ENCODE results near the gene MSH5. TPM values are rescaled to one million over a fixed set of nuclear protein-coding genes. Genes with fewer than 3 reads are reported as not detected.

MSH5 gene
- total RNA-seq, 1 experiment from 2014 or later = 22.4 TPM

DNA sequence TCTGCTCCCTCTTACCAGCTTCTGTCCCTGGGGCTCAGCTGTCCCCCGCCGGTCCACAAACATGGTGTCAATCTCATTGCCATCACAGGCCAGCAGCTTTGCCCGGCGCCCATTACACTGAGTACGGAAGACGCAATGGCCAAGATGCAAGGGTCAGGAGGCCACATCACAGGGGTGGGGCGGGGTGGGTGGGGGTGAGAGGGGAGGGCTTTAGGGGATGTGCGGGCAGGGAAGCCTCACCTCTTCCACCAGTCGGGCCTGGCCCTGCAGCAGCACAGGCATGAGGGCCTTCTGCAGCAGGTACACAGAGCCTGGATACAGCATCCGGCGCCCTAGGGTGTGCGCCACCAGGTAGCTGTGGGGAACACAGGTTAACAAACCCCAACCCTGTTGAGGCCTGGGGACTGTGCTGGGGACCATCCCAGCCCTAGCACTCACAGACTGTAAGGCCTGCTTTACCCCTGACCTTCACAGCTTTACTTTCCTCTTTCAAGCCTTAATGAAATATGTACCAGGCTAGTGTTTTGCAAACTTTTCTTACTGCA is 48.2 kb upstream of the MSH5 start:
- no peaks in the 10 kb centered on the region for H3K27me3 Mint-ChIP-seq (ENCODE audit: low read depth)
- H3K36me3 Mint-ChIP-seq (ENCODE audit: insufficient read depth in 1 of 3, low read depth in 3 of 3) = peaks cover 9 to 61% (median 46%) of the 10 kb centered on the region in 3 experiments; a peak in 6 of 7 replicates
- no peaks in the 10 kb centered on the region for H3K23me2 ChIP-seq (ENCODE audit: insufficient read length, low read depth, low read length, poor library complexity, severe bottlenecking)

More for the DNA sequence above, 48.2 kb upstream of the MSH5 start:
- DNase-seq = no peak
- Histone ChIP-seq H4K20me1 (ENCODE audit: control insufficient read depth, insufficient read depth, insufficient read length) (no peaks in the 10 kb centered on the region), H2BK15ac (ENCODE audit: low read depth, low read length) (no peak overlapping the region), H3K27me3 (ENCODE audit: insufficient read depth, low read length) (no peaks in the 10 kb centered on the region), H2AFZ (ENCODE audit: low read length) (no peak overlapping the region), H3K23ac (ENCODE audit: insufficient read length, low read depth, low read length) (no peak overlapping the region), H2BK5ac (ENCODE audit: insufficient read length, low read length) (no peak overlapping the region), H3K14ac (ENCODE audit: insufficient read depth, low read length) (no peak overlapping the region), H3K9ac (ENCODE audit: extremely low read depth, insufficient read length, low read length) (no peak overlapping the region), H2AK5ac (ENCODE audit: insufficient read length, low read length) (no peak overlapping the region), H2BK20ac (ENCODE audit: low read depth, low read length, poor library complexity, severe bottlenecking) (no peak overlapping the region), H4K5ac (ENCODE audit: insufficient read length, low read depth, low read length) (no peak overlapping the region), H3K4me2 (ENCODE audit: insufficient read depth, insufficient read length, low read length) (no peak overlapping the region), H3K79me1 (ENCODE audit: insufficient read depth, low read depth, low read length, poor library complexity, severe bottlenecking) (no peaks in the 10 kb centered on the region), H4K8ac (replicated peaks; ENCODE audit: insufficient read length, low read depth, low read length) (no peak overlapping the region), H3K4ac (ENCODE audit: low read depth, low read length) (no peak overlapping the region), H3K56ac (ENCODE audit: insufficient read length, low read depth, low read length) (no peak overlapping the region), H3K27ac (ENCODE audit: insufficient read length, low read depth, low read length) (no peak overlapping the region), H3T11ph (ENCODE audit: low read length) (no peak overlapping the region), H4K91ac (ENCODE audit: insufficient read length, low read depth, low read length) (no peak overlapping the region), H2BK120ac (ENCODE audit: low read depth, low read length, poor library complexity, severe bottlenecking) (no peak overlapping the region), H2BK12ac (ENCODE audit: insufficient read length, low read depth, low read length) (no peak overlapping the region), H3K79me2 (ENCODE audit: insufficient read depth, low read length) (no peaks in the 10 kb centered on the region), H3K4me1 (ENCODE audit: insufficient read depth, low read length) (no peaks in the 10 kb centered on the region), H3K9me3 (ENCODE audit: control insufficient read depth, low read depth, low read length) (no peaks in the 10 kb centered on the region), H3K18ac (ENCODE audit: insufficient read length, low read depth, low read length) (no peak overlapping the region)
- H3K4me3 Mint-ChIP-seq = no peak overlapping the region
- WGBS (ENCODE audit: extremely low coverage, insufficient read length, low lambda C conversion rate) = no CpG with 5 or more reads among the region's 12 CpGs
- no peaks in the 10 kb centered on the region for H3K9me3 Mint-ChIP-seq
- peaks cover 5 to 10% of the 10 kb centered on the region in 2 experiments; a peak in 3 of 4 replicates for H3K4me1 Mint-ChIP-seq
- TF ChIP-seq, protein P1, sequence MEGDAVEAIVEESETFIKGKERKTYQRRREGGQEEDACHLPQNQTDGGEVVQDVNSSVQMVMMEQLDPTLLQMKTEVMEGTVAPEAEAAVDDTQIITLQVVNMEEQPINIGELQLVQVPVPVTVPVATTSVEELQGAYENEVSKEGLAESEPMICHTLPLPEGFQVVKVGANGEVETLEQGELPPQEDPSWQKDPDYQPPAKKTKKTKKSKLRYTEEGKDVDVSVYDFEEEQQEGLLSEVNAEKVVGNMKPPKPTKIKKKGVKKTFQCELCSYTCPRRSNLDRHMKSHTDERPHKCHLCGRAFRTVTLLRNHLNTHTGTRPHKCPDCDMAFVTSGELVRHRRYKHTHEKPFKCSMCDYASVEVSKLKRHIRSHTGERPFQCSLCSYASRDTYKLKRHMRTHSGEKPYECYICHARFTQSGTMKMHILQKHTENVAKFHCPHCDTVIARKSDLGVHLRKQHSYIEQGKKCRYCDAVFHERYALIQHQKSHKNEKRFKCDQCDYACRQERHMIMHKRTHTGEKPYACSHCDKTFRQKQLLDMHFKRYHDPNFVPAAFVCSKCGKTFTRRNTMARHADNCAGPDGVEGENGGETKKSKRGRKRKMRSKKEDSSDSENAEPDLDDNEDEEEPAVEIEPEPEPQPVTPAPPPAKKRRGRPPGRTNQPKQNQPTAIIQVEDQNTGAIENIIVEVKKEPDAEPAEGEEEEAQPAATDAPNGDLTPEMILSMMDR (conservative IDR thresholded peaks at IDR 0.05) = no peak
- no peak overlapping the region for H3K27ac Mint-ChIP-seq
